ENCODE measurements around the gene HCN3. TPM values are rescaled to one million over a fixed set of nuclear protein-coding genes. Genes with fewer than 3 reads are reported as not detected.

The HCN3 gene
- total and polyA plus RNA-seq, 2 of the 13 experiments (the other 11 are each of a cell fraction or from before 2014, with no cell fraction given) = 2.4 to 10.2 TPM

- no peak; the same call in 1 of the 2 replicates for TF ChIP-seq NCOR1 (IDR thresholded peaks at IDR 0.05; ENCODE audit: borderline replicate concordance, low read length)
- no peak for TF ChIP-seq MYNN (CRISPR knock-in tag; IDR thresholded peaks at IDR 0.05; ENCODE audit: low read depth)
- TF ChIP-seq KMT2B (CRISPR knock-in tag; IDR thresholded peaks at IDR 0.05) = peak; percentile 62
- TF ChIP-seq ZNF709 (CRISPR knock-in tag; IDR thresholded peaks at IDR 0.05) = peak; percentile 53
- no peak for TF ChIP-seq CBX2 (IDR thresholded peaks at IDR 0.05; ENCODE audit: low read depth, low read length)
- TF ChIP-seq CBX2 (CRISPR knock-in tag; IDR thresholded peaks at IDR 0.05; ENCODE audit: low read depth) = no peak
- no peak for TF ChIP-seq ZBTB33 (CRISPR knock-in tag; IDR thresholded peaks at IDR 0.05)
- no peak for TF ChIP-seq ZBTB10 (CRISPR knock-in tag; IDR thresholded peaks at IDR 0.05; ENCODE audit: borderline replicate concordance)
- no peak for TF ChIP-seq ZNF513 (CRISPR knock-in tag; conservative IDR thresholded peaks at IDR 0.05)
- peak; percentile 36; the same call in 1 of the 2 replicates for TF ChIP-seq TBP (CRISPR knock-in tag; IDR thresholded peaks at IDR 0.05)
- TF ChIP-seq MTA3 (CRISPR knock-in tag; IDR thresholded peaks at IDR 0.05) = no peak
- peak; percentile 80 for TF ChIP-seq RXRA (CRISPR knock-in tag; IDR thresholded peaks at IDR 0.05)
- TF ChIP-seq SNAI1 (CRISPR knock-in tag; IDR thresholded peaks at IDR 0.05; ENCODE audit: borderline replicate concordance) = no peak
- no peak for TF ChIP-seq ZNF235 (CRISPR knock-in tag; IDR thresholded peaks at IDR 0.05; ENCODE audit: borderline replicate concordance)
- TF ChIP-seq ZNF737 (CRISPR knock-in tag; IDR thresholded peaks at IDR 0.05; ENCODE audit: borderline replicate concordance) = no peak
- peak; percentile 94 for TF ChIP-seq ZNF724P (CRISPR knock-in tag; IDR thresholded peaks at IDR 0.05; ENCODE audit: borderline replicate concordance)
- TF ChIP-seq ZNF143 (CRISPR knock-in tag; IDR thresholded peaks at IDR 0.05) = peak; percentile 97
- TF ChIP-seq FOSL2 (CRISPR knock-in tag; IDR thresholded peaks at IDR 0.05) = peak; percentile 56; the same call in 1 of the 2 replicates
- TF ChIP-seq U2AF2 (IDR thresholded peaks at IDR 0.05; ENCODE audit: low read depth, low read length) = no peak
- peak; percentile 82 for TF ChIP-seq TARDBP (CRISPR knock-in tag; IDR thresholded peaks at IDR 0.05)
- TF ChIP-seq ZNF780A (CRISPR knock-in tag; IDR thresholded peaks at IDR 0.05) = 0 out of 2 replicates have a peak, but pooled peaks have one; percentile 46
- no peak for TF ChIP-seq RCOR2 (CRISPR knock-in tag; IDR thresholded peaks at IDR 0.05)
- peak; percentile 96 for TF ChIP-seq PAF1 (CRISPR knock-in tag; IDR thresholded peaks at IDR 0.05)
- TF ChIP-seq SUZ12 (IDR thresholded peaks at IDR 0.05; ENCODE audit: low read depth, low read length) = peak; percentile 79
- TF ChIP-seq FOXA3 (CRISPR knock-in tag; IDR thresholded peaks at IDR 0.05) = peak; percentile 32; the same call in 1 of the 2 replicates
Measured at GRCh38 chr1:155261852-155262673, 15.2 kb upstream of the HCN3 start, which contains the start of gene SCAMP3 (continued).
